ENCODE measurements around the gene USP47. TPM values are rescaled to one million over a fixed set of nuclear protein-coding genes. Genes with fewer than 3 reads are reported as not detected.

Gene USP47
- total and polyA plus RNA-seq, 8 donors, result 16.2 to 32.3 (median 21.3) TPM

GRCh38 chr11:12003815-12004214 lies 162.0 kb downstream of the USP47 start:
- no peaks in the 10 kb centered on the region for H3K36me3 ChIP-seq
- H3K27me3 ChIP-seq, result peaks cover 0 to 6% (median 3%) of the 10 kb centered on the region in 4 donors
- DNase-seq (no peak), ATAC-seq (no peak), FAIRE-seq (no peak)
- no peaks in the 10 kb centered on the region for H3K4me1 ChIP-seq
- intact Hi-C loops (cut with DNase I), result no loop called here
- H3K4me3 ChIP-seq, result no peak overlapping the region
- 69 to 78% methylated on average over 4 of the region's 4 CpGs for WGBS, 2 donors
- TF ChIP-seq, protein P1, sequence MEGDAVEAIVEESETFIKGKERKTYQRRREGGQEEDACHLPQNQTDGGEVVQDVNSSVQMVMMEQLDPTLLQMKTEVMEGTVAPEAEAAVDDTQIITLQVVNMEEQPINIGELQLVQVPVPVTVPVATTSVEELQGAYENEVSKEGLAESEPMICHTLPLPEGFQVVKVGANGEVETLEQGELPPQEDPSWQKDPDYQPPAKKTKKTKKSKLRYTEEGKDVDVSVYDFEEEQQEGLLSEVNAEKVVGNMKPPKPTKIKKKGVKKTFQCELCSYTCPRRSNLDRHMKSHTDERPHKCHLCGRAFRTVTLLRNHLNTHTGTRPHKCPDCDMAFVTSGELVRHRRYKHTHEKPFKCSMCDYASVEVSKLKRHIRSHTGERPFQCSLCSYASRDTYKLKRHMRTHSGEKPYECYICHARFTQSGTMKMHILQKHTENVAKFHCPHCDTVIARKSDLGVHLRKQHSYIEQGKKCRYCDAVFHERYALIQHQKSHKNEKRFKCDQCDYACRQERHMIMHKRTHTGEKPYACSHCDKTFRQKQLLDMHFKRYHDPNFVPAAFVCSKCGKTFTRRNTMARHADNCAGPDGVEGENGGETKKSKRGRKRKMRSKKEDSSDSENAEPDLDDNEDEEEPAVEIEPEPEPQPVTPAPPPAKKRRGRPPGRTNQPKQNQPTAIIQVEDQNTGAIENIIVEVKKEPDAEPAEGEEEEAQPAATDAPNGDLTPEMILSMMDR (IDR thresholded peaks at IDR 0.05), result no peak
- H3K27ac ChIP-seq, result no peak overlapping the region
- H3K9me3 ChIP-seq, result no peaks in the 10 kb centered on the region

GRCh38 chr11:12005061-12005460 lies 163.3 kb downstream of the USP47 start:
- Histone ChIP-seq H3K4me1 (no peaks in the 10 kb centered on the region), H3K27ac (no peak overlapping the region)

GRCh38 chr11:12005476-12005875 lies 163.7 kb downstream of the USP47 start:
- TF ChIP-seq, protein P1 (IDR thresholded peaks at IDR 0.05), result no peak

More at GRCh38 chr11:12005061-12005460, 163.3 kb downstream of the USP47 start:
- H3K27me3 ChIP-seq, result peaks cover 0 to 6% (median 3%) of the 10 kb centered on the region in 4 donors
- no peaks in the 10 kb centered on the region for H3K36me3 ChIP-seq
- WGBS, 2 donors, result 76 to 78% methylated on average over 4 of the region's 4 CpGs
- DNase-seq (no peak), ATAC-seq (no peak), FAIRE-seq (no peak)
- intact Hi-C loops (cut with DNase I), result no loop called here
- TF ChIP-seq, protein P1 (IDR thresholded peaks at IDR 0.05), result no peak
- H3K9me3 ChIP-seq, result no peaks in the 10 kb centered on the region
- H3K4me3 ChIP-seq, result no peak overlapping the region

DNA sequence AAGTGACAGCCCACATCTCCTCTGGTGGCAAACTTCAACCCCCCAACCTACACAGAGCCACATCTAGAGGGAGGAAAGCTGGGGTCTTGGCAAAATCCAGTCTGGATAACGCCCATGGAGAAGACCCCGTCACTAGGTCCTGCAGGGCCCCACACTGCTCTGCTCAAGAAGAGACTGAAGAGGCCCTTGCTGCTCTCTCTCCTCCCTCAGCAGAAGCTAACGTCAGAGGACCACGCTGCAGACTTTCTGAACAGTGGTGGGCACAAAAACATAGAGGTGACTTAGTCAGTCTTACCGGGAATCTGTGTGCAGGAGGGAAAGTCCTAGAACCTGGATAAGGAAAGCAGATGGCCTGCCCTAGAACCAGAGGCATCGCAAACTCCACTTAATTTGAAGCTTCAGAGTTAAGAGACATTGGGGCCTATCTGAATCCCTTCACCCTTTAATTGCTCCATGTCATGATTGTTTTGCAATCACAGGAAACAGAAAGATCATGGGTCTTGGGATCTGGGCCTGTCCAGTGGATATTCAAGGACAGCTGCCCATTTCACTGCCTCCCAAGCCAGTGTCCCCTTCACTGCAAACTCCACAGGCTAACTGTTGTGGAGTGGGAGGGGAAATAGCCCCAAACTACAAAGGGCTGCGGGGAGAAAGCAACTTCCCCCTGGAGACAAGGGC lies 164.9 kb downstream of the USP47 start:
- no peaks in the 10 kb centered on the region for H3K9me3 ChIP-seq
- FAIRE-seq (no peak), DNase-seq (no peak), ATAC-seq (no peak)
- TF ChIP-seq, protein P1 (IDR thresholded peaks at IDR 0.05), result no peak
- H3K27me3 ChIP-seq, result peaks cover 0 to 6% (median 3%) of the 10 kb centered on the region in 4 donors
- no peaks in the 10 kb centered on the region for H3K36me3 ChIP-seq
- 89 to 91% methylated on average over 7 of the region's 7 CpGs for WGBS, 2 donors
- H3K4me1 ChIP-seq, result no peaks in the 10 kb centered on the region
- intact Hi-C loops (cut with DNase I), result no loop called here
- no peak overlapping the region for H3K27ac ChIP-seq
- H3K4me3 ChIP-seq, result no peak overlapping the region

More at GRCh38 chr11:12005476-12005875, 163.7 kb downstream of the USP47 start:
- no peak for DNase-seq
- H3K27ac ChIP-seq, result no peak overlapping the region
- intact Hi-C loops (cut with DNase I), result no loop called here
- H3K36me3 ChIP-seq, result no peaks in the 10 kb centered on the region
- no peak for ATAC-seq
- H3K27me3 ChIP-seq, result peaks cover 0 to 6% (median 3%) of the 10 kb centered on the region in 4 donors
- H3K4me1 ChIP-seq, result no peaks in the 10 kb centered on the region
- no peak overlapping the region for H3K4me3 ChIP-seq
- WGBS, 2 donors, result 76 to 82% methylated on average over 1 of the region's 1 CpG
- no peaks in the 10 kb centered on the region for H3K9me3 ChIP-seq
- no peak for FAIRE-seq

DNA sequence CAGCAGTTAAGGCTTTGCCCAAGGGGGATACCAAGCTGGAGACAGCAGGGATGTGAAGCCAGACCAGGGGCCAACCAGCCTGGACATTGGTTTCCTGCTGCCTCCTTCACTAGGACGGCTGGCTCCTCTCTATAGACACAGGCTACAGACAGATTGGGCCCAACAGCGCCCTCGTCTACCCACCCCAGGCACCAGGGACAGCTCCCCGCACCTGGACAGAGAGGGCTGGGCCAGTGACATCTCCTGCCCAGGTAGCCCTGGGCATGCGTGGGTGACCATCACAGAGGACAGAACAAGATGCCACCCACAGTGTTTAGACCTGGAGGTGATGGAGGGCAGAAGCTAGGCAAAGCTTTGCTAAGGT lies 165.4 kb downstream of the USP47 start:
- H3K36me3 ChIP-seq, result no peaks in the 10 kb centered on the region
- WGBS, 2 donors, result 86 to 94% methylated on average over 5 of the region's 5 CpGs
- FAIRE-seq (no peak), DNase-seq (no peak), ATAC-seq (no peak)
- intact Hi-C loops (cut with DNase I), result no loop called here
- H3K4me3 ChIP-seq, result no peak overlapping the region
- peaks cover 0 to 6% (median 3%) of the 10 kb centered on the region in 4 donors for H3K27me3 ChIP-seq
- TF ChIP-seq, protein P1 (IDR thresholded peaks at IDR 0.05), result no peak
- H3K27ac ChIP-seq, result no peak overlapping the region
- no peaks in the 10 kb centered on the region for H3K4me1 ChIP-seq
- H3K9me3 ChIP-seq, result no peaks in the 10 kb centered on the region
